NCI-H1092 (cell line): Measurements from ENCODE around the gene C22orf39.
A peak's percentile ranks its signal among the peaks of the same experiment; 100 is the strongest.

Experiments used
- DNase-seq: peaks from one replicate; lab custom pipeline; 2025; lab: John Stamatoyannopoulos, UW

Gene C22orf39, protein sequence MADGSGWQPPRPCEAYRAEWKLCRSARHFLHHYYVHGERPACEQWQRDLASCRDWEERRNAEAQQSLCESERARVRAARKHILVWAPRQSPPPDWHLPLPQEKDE

GRCh38 chr22:19447330-19448075 lies at the start of gene C22orf39:
C22orf39 (minus strand) TSS chr22:19447711; CDS start chr22:19447688, 23 bp downstream.
- DNase-seq: peak; percentile 95

GRCh38 chr22:19497245-19497644 lies 49.7 kb upstream of the C22orf39 start:
- no peak for DNase-seq

DNA sequence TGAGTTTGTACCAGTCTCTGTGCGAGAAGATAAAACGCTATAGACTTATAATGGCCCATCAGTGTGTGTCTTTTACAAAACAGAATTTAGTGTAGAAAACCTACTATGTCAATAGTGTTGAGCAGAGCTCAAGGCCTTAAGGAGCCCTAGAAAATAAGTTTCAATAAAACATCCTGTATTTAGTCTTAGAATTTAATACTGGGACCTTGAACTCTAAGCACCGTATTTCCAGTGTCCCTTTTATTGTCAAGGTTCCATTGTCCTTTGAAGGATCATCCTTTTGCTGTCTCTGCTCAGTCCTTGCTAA lies 48.8 kb upstream of the C22orf39 start:
- no peak for DNase-seq

DNA sequence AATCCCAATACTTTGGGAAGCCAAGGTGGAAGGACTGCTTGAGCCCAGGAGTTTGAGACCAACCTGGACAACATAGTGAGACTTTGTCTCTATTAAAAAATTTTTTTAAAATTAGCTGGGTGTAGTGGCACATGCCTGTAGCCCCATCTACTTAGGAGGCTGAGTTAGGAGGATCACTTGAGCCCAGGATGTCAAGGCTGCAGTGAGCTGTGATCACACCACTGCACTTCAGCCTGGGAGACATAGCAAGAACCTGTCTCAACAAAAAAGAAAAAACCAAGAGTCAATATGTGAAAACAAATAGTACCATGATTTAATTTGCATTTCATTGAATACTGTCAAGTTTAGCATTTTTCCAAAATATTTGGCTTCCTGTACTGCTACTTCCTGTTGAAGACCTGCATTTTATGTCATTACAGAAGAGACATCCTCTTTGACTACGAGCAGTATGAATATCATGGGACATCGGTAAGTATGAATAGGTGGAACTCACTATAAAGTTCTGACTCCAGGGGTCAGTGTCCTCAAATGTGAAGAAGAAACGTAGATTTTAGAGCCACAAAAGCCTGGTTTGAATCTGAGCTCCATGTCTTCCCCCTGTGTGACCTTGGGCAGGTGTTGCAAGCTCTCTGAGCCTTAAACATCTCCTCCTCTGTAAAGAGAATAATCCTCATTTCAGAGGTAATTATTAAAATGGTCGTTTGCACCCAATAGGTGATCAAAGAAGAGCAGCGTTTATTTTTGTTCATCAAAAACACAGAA lies 48.2 kb upstream of the C22orf39 start:
- DNase-seq: no peak

GRCh38 chr22:19494676-19495173 lies 47.2 kb upstream of the C22orf39 start:
- DNase-seq: no peak

GRCh38 chr22:19494001-19494560 lies 46.6 kb upstream of the C22orf39 start:
- DNase-seq: no peak

- DNase-seq: no peak
Measured at GRCh38 chr22:19492504-19493174, 45.1 kb upstream of the C22orf39 start.

- DNase-seq: no peak
Measured at GRCh38 chr22:19490628-19491230, 43.2 kb upstream of the C22orf39 start.

DNA sequence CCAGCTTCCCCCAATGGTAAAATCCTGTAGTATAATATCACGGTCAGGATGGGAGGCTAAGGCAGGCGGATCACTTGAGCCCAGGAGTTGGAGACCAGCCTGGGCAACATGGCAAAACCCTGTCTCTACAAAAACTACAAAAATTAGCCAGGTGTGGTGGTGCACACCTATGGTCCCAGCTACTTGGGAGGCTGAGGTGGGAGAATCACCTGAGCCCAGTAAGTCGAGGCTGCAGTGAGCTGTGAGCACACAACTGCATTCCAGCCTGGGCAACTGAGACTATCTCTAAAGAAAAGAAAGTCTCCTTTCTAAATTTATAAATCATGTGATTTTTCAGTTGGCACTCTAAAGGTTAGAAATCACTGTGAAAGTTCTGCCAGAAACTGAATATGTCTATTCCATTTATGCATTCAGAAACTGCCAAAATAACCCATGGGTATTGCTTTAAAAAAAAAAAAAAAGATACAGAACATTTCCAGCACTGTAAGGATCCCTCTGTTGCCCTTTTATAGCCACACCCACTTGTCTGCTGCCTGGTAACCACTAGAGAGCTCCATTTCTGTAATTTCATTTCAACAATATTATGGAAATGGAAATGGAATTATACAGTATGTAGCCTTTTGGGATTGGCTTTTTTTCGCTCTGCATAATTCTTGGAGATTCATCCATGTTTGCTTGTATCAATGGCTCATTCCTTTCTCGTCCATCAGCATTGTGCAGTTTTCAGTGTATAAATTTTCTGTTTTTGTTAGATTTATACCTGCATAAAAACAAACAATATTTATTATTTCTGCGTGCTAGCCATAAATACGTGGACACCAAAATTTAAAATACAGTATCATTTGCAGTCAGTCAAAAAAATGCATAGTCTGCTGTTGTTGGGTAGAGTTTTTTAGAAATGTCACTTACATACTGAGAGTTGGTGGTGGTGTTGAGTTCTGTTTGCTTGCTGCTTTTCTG lies 41.7 kb upstream of the C22orf39 start:
- DNase-seq: no peak

DNA sequence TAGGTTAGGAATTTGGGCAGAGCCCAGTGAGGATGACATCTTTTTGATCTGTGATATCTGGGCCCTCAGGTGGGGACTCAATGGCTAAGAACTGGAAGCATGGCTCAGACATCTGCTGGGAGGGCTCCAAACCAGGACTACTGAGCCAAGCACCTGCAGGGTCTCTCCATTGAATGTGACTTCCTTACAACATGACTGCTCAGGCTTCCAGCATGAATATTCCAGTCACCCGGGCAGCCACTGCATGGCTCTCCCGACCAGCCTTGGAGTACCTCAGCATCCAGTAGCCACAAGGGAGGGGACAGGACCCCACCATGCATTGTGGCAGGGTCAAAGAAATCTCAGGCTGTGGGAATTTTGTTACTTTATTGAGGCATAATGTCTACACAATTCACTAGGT lies 40.8 kb upstream of the C22orf39 start:
- DNase-seq: no peak

GRCh38 chr22:19483481-19484244 lies 36.2 kb upstream of the C22orf39 start:
- DNase-seq: no peak

DNA sequence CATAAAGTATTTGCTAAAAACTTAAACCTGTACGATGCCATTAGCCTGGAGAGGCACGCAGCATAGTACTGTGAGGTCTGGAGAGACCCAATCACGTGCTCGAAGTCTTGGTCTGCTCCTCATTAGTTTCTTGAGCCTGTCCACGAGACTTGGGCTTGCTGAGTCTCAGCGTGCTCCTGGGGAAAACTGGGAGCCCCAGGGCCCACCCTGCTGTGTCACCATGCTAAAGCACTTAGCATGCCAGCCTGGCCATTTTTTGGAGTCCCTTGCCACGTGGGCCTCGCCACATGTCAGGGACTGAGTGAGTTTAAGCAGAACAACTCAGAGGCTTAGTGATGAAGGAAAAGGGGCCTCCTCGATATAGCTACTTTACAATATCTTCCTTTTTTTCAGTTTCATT lies 34.8 kb upstream of the C22orf39 start:
- DNase-seq: no peak

DNA sequence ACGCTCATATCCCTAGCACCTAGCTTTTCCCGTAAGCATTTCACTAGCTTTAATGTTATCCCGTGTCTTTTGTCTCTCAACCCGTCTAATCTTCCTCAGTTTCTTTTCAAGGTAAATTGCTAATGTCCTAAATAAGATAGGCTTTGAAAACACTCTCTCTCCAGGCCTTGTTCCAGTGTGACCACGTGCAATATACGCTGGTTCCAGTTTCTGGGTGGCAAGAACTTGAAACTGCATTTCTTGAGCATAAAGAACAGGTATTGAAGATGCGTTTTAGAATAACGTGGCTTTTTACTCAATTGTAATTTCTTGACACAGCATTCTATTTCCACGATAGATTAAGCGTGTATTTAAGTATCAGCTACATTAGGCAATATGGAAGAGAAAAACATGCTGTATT lies 33.3 kb upstream of the C22orf39 start:
- no peak for DNase-seq

GRCh38 chr22:19480173-19480568 lies 32.7 kb upstream of the C22orf39 start:
- DNase-seq: no peak

- peak; percentile 97 for DNase-seq
Measured at GRCh38 chr22:19479355-19480172, 32.1 kb upstream of the C22orf39 start, which contains the start of gene CDC45. CDC45 (plus strand) TSS chr22:19479920; CDS start chr22:19479969, 49 bp downstream.

DNA sequence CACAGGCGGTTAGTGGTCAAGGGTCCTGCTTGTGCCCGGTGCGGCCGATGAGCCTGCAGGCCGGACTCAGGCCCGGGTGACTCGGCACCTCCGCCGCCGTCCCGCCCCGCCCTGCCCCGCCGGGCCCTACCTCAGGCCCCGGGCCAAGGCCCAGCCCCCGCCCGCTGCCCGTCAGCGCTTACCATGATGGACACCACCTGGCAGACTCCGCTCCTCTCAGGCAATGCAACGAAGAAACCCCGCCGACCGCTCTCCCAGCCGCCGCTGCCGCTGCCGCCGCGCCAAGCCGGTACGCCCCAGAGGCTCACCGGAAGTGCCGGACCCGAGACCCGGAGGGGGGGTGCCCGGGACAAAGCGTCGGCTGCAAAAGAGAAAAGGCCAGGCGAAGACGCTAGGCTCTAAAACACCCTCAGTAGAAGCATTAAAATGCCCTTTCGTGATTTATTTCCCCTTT lies 31.4 kb upstream of the C22orf39 start, which contains the start of gene UFD1:
TSS of gene UFD1 (minus strand) at position 293 of the 454 bp plus-strand sequence. CDS start at position 185, 108 bp downstream.
- peak; percentile 61 for DNase-seq

DNA sequence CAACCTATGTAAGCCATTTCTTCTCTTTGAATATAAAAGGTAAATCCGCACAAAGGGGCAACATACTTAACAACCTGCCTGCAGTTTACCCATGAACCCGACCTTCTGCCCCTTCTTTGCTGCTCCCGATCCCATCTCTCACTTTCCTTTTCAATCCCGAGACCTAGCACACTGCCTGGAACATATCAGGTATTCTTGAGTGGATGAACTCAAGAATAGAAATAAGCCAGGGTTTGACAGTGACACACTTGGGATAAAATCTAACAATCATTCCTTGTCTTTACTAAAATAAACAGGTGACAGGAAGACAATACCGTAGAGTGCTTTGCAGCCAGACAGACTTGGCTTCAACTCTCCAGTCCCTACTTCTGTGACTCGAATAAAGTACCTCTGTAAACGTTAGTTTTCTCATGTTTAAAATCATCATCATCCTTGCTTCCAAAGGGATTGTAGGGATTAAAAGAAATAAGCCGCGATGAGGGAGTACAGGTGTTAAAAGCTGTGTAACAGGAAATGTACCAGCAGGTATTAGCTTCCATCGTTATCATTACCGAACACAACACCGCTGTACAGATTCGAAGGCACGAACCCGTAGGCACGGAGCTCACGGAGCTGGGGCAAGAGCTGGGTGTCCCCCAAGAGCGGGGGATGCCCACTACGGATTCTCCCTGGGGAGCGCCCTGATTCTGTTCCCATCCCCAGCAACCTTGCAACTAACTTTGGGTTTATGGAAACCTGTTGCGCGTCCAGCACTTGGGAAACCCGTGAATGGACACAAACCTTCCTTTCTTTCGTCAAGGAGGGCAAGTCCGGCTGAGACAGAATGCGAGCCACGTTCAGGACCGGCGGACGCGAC lies 30.8 kb upstream of the C22orf39 start:
- no peak for DNase-seq
